ENCODE results near the gene HMX2.

The HMX2 gene

GRCh38 chr10:123143825-123144168 is 4.1 kb upstream of the HMX2 start:
- TF ChIP-seq CTCF (conservative IDR thresholded peaks at IDR 0.05; ENCODE audit: control insufficient read depth, insufficient read depth, low read depth, low read length) = no peak
- DNase-seq (ENCODE audit: low read depth) = no peak
- H3K4me3 ChIP-seq (ENCODE audit: control insufficient read depth, low read depth, low read length) = no peak overlapping the region

- DNase-seq (ENCODE audit: low read depth) = no peak
- peak; percentile 4 for TF ChIP-seq CTCF (conservative IDR thresholded peaks at IDR 0.05; ENCODE audit: control insufficient read depth, insufficient read depth, low read depth, low read length)
- no peak overlapping the region for H3K4me3 ChIP-seq (ENCODE audit: control insufficient read depth, low read depth, low read length)
These were observed 3.0 kb upstream of the HMX2 start for GRCh38 chr10:123144697-123145541.

GRCh38 chr10:123145542-123146012 is 2.4 kb upstream of the HMX2 start:
- H3K4me3 ChIP-seq (ENCODE audit: control insufficient read depth, low read depth, low read length) = no peak overlapping the region
- no peak for TF ChIP-seq CTCF (conservative IDR thresholded peaks at IDR 0.05; ENCODE audit: control insufficient read depth, insufficient read depth, low read depth, low read length)
- DNase-seq (ENCODE audit: low read depth) = no peak

- no peak for DNase-seq (ENCODE audit: low read depth)
- no peak overlapping the region for H3K4me3 ChIP-seq (ENCODE audit: control insufficient read depth, low read depth, low read length)
- TF ChIP-seq CTCF (conservative IDR thresholded peaks at IDR 0.05; ENCODE audit: control insufficient read depth, insufficient read depth, low read depth, low read length) = no peak
These were observed 1.7 kb upstream of the HMX2 start for GRCh38 chr10:123146013-123146893.

GRCh38 chr10:123146894-123147634 is 872 bp upstream of the HMX2 start:
- no peak for DNase-seq (ENCODE audit: low read depth)
- no peak for TF ChIP-seq CTCF (conservative IDR thresholded peaks at IDR 0.05; ENCODE audit: control insufficient read depth, insufficient read depth, low read depth, low read length)
- H3K4me3 ChIP-seq (ENCODE audit: control insufficient read depth, low read depth, low read length) = no peak overlapping the region

- no peak for DNase-seq (ENCODE audit: low read depth)
- no peak overlapping the region for H3K4me3 ChIP-seq (ENCODE audit: control insufficient read depth, low read depth, low read length)
- no peak for TF ChIP-seq CTCF (conservative IDR thresholded peaks at IDR 0.05; ENCODE audit: control insufficient read depth, insufficient read depth, low read depth, low read length)
These were observed 652 bp downstream of the HMX2 start for GRCh38 chr10:123148414-123149161.
